SH-SY5Y (cell line): ENCODE data around the gene SLC9C2.

Experiments
- GATA2 ChIP-seq: IDR thresholded peaks from 2 replicates; pipeline ENCODE4 v1.6.1; 2011; ENCODE audit warnings: mild to moderate bottlenecking, low read depth, low read length
- GATA3 ChIP-seq: IDR thresholded peaks from 2 replicates; pipeline ENCODE4 v1.6.1; 2011; ENCODE audit warnings: low read depth, mild to moderate bottlenecking, low read length, moderate library complexity

Gene SLC9C2

GRCh38 chr1:173603056-173603591, at the start of gene SLC9C2:
Gene SLC9C2, minus strand, starts transcription at chr1:173603072. Its CDS starts 1,296 bp downstream, at chr1:173601776.
- TF ChIP-seq GATA2 (no peak), GATA3 (no peak)

- TF ChIP-seq GATA2 = no peak
Observed at GRCh38 chr1:173648880-173649605, 46.2 kb upstream of the SLC9C2 start.

- no peak for TF ChIP-seq GATA2
- no peak for TF ChIP-seq GATA3
Observed at GRCh38 chr1:173646656-173647055, 43.8 kb upstream of the SLC9C2 start.

- TF ChIP-seq GATA3 = no peak
- no peak for TF ChIP-seq GATA2
Observed at GRCh38 chr1:173639102-173639501, 36.2 kb upstream of the SLC9C2 start.

GRCh38 chr1:173638043-173639021, 35.5 kb upstream of the SLC9C2 start:
- TF ChIP-seq GATA3 (no peak), GATA2 (no peak)

GRCh38 chr1:173635116-173635515, 32.2 kb upstream of the SLC9C2 start, which contains the start of gene TEX50:
Gene TEX50, plus strand, starts transcription at chr1:173635338. Its CDS starts 184 bp downstream, at chr1:173635522.
- TF ChIP-seq GATA3 (no peak), GATA2 (no peak)

- TF ChIP-seq GATA3 (no peak), GATA2 (no peak)
Observed at GRCh38 chr1:173628888-173629287, 26.0 kb upstream of the SLC9C2 start.

- TF ChIP-seq GATA2 = no peak
- no peak for TF ChIP-seq GATA3
Observed at GRCh38 chr1:173627269-173627668, 24.4 kb upstream of the SLC9C2 start.

GRCh38 chr1:173616859-173617258, 14.0 kb upstream of the SLC9C2 start:
- TF ChIP-seq GATA3 (no peak), GATA2 (no peak)

- TF ChIP-seq GATA3 (no peak), GATA2 (no peak)
Observed at GRCh38 chr1:173608503-173609216, 5.8 kb upstream of the SLC9C2 start.

GRCh38 chr1:173601588-173601987, 1.3 kb downstream of the SLC9C2 start:
- TF ChIP-seq GATA3 = no peak
- no peak for TF ChIP-seq GATA2

- TF ChIP-seq GATA2 (no peak), GATA3 (no peak)
Observed at GRCh38 chr1:173596097-173596825, 6.6 kb downstream of the SLC9C2 start.

GRCh38 chr1:173590557-173590956, 12.3 kb downstream of the SLC9C2 start:
- peak; percentile 31; the same call in 1 of the 2 replicates for TF ChIP-seq GATA2
- no peak for TF ChIP-seq GATA3
